Endothelial cell of umbilical vein (primary cell): ENCODE measurements around the gene AMPH. TPM values are rescaled to one million over a fixed set of nuclear protein-coding genes. Genes with fewer than 3 reads are reported as not detected.

Experiments
- BruUV-seq: library from RNA; stranded (reverse); fragments of 400-500 nt; replicated peaks from 2 replicates; lab custom pipeline; 2021; lab: Mats Ljungman, UMichigan
- CTCF ChIA-PET: fragments of 300-600, 350-600 bp; sonication (Branson Sonifier 250); formaldehyde crosslinking; loops from one replicate; lab custom pipeline; 2021; ENCODE audit warnings: antibody characterized with exemption, inconsistent platforms; lab: Charles Lee
- POLR2A ChIA-PET: fragments of 300-600, 350-600 bp; sonication (Branson Sonifier 250); formaldehyde crosslinking; loops from one replicate; lab custom pipeline; 2021; ENCODE audit warnings: antibody characterized with exemption, inconsistent platforms; lab: Charles Lee
- DNase-seq: peaks from one replicate; pipeline ENCODE4 v3.0.0-alpha.2; 2011; ENCODE audit warnings: low read depth, low spot score
- FAIRE-seq: peaks from 2 replicates; lab custom pipeline; 2011; peaks lifted over from hg19 to GRCh38; lab: Jason Lieb, UNC
- H2AFZ ChIP-seq: 2 replicates; pipeline ENCODE4 v1.6.0; 2012; ENCODE audit warnings: low read depth, low read length, control low read depth, inconsistent platforms
- H3K27ac ChIP-seq: 2 replicates; pipeline ENCODE4 v1.5.1; 2011; ENCODE audit warnings: low read depth, mild to moderate bottlenecking, control low read depth, low read length, moderate library complexity; ENCODE audit not compliant: insufficient read depth
- H3K27me3 ChIP-seq, 2 experiments: 2 replicates each; pipeline versions ENCODE4 v1.6.0 to v1.6.1; 2011; ENCODE audit warnings: low read length in 2 of 2, mixed read lengths in 1 of 2; ENCODE audit not compliant: control insufficient read depth in 2 of 2, insufficient read depth in 2 of 2
- H3K36me3 ChIP-seq, 2 experiments: 2 replicates in 1 of 2; 3 replicates in 1 of 2; pipeline ENCODE4 v1.5.1; 2011; ENCODE audit warnings: low read length in 2 of 2, mild to moderate bottlenecking in 1 of 2, moderate library complexity in 1 of 2; ENCODE audit not compliant: control insufficient read depth in 2 of 2, insufficient read depth in 2 of 2; ENCODE audit errors: extremely low read depth in 1 of 2
- H3K4me1 ChIP-seq: 3 replicates; pipeline ENCODE4 v1.5.1; 2011; ENCODE audit warnings: mild to moderate bottlenecking, low read length; ENCODE audit not compliant: control insufficient read depth, insufficient read depth; ENCODE audit errors: extremely low read depth
- H3K4me2 ChIP-seq: 2 replicates; pipeline ENCODE4 v1.6.1; 2011; ENCODE audit warnings: low read length, control low read depth, mixed read lengths; ENCODE audit not compliant: insufficient read depth
- H3K4me3 ChIP-seq, 3 experiments: fragments of 200-600 bp in 1 of 3; sonication (generic), shearing (Covaris generic) in 1 of 3; replicated peaks in 1 of 3; 2 replicates each; pipeline ENCODE4 v1.5.1; 2011 to 2016; ENCODE audit warnings: control low read depth in 3 of 3, low read length in 3 of 3, mild to moderate bottlenecking in 2 of 3, inconsistent platforms in 1 of 3, low read depth in 1 of 3, moderate library complexity in 1 of 3; ENCODE audit not compliant: insufficient read depth in 1 of 3
- H3K79me2 ChIP-seq: 2 replicates; pipeline ENCODE4 v1.6.0; 2012; ENCODE audit warnings: low read length, inconsistent platforms; ENCODE audit not compliant: control insufficient read depth, insufficient read depth
- H3K9ac ChIP-seq: replicated peaks from 2 replicates; pipeline ENCODE3; 2011; ENCODE audit warnings: low read length, control low read depth; ENCODE audit not compliant: insufficient read depth; ENCODE audit errors: extremely low read depth
- H3K9me1 ChIP-seq: replicated peaks from 3 replicates; pipeline ENCODE4 v1.6.0; 2011; ENCODE audit warnings: mild to moderate bottlenecking, low read length; ENCODE audit not compliant: control insufficient read depth, insufficient read depth; ENCODE audit errors: extremely low read depth
- H3K9me3 ChIP-seq: replicated peaks from 2 replicates; pipeline ENCODE4 v1.5.1; 2012; ENCODE audit warnings: low read length, inconsistent platforms; ENCODE audit not compliant: control insufficient read depth, insufficient read depth
- H4K20me1 ChIP-seq: replicated peaks from 2 replicates; pipeline ENCODE3; 2011; ENCODE audit warnings: mild to moderate bottlenecking, low read length; ENCODE audit not compliant: control insufficient read depth, insufficient read depth; ENCODE audit errors: extremely low read depth
- EZH2 ChIP-seq: IDR thresholded peaks from 2 replicates; pipeline ENCODE4 v1.6.1; 2012; ENCODE audit warnings: borderline replicate concordance, low read depth, mild to moderate bottlenecking, moderate library complexity, low read length, inconsistent platforms; ENCODE audit not compliant: severe bottlenecking
- FOS ChIP-seq: IDR thresholded peaks from 2 replicates; pipeline ENCODE4 v1.6.1; 2011; ENCODE audit warnings: mild to moderate bottlenecking, low read length, moderate library complexity, borderline replicate concordance; ENCODE audit not compliant: insufficient read depth
- GATA2 ChIP-seq: IDR thresholded peaks from 2 replicates; pipeline ENCODE4 v1.7.0; 2011; ENCODE audit warnings: low read depth, mild to moderate bottlenecking, moderate library complexity, mixed read lengths, low read length; ENCODE audit not compliant: insufficient read length, insufficient read depth
- JUN ChIP-seq: IDR thresholded peaks from 2 replicates; pipeline ENCODE4 v1.6.1; 2011; ENCODE audit warnings: borderline replicate concordance, low read depth; ENCODE audit not compliant: insufficient read length, insufficient read depth
- MYC ChIP-seq: IDR thresholded peaks from one replicate; pipeline ENCODE4 v1.6.1; 2011; ENCODE audit warnings: mild to moderate bottlenecking, low read depth, low read length
- POLR2AphosphoS5 ChIP-seq: IDR thresholded peaks from 2 replicates; pipeline ENCODE4 v1.6.1; 2012; ENCODE audit warnings: low read depth, mild to moderate bottlenecking, control low read depth, low read length, moderate library complexity; ENCODE audit not compliant: insufficient read depth
- dilution Hi-C: fragments of 300-500 bp; cut with MboI; formaldehyde crosslinking; loops from one replicate; pipeline ENCODE4 v1.15.0; 2019; ENCODE audit warnings: low sequenced_read_pairs; ENCODE audit not compliant: extremely low pct_ligation_motif_present
- intact Hi-C: fragments of 100-400 bp; cut with micrococcal nuclease; formaldehyde crosslinking; loops from one replicate; pipeline ENCODE4 v1.10.0; 2022
- polyA plus RNA-seq, 4 experiments: library from polyadenylated mRNA; depleted of rRNA in 3 of 4; stranded (reverse) in 3 of 4; unstranded in 1 of 4; fragments of >200 nt; gene quantifications; 2 replicates each; pipeline versions ENCODE4 v1.2.1 to v1.2.3, GENCODE V29; 2011 to 2012; ENCODE audit warnings: missing spikeins in 1 of 4
- total RNA-seq: library from RNA; stranded (reverse); gene quantifications from 2 replicates; pipeline ENCODE4 v1.2.3, GENCODE V29; 2021
- TF ChIP-seq, protein P1 (sequence below): IDR thresholded peaks from 2 replicates; pipeline ENCODE4 v1.6.1; 2011; ENCODE audit not compliant: insufficient read depth, insufficient read length
- TF ChIP-seq, protein P2 (sequence below), 2 donors: IDR thresholded peaks; 1 replicate in 1 of 2; 2 replicates in 1 of 2; pipeline ENCODE4 v1.5.1; 2011; ENCODE audit warnings: low read length in 2 of 2, mild to moderate bottlenecking in 2 of 2, moderate library complexity in 2 of 2, control low read depth in 1 of 2, inconsistent platforms in 1 of 2, low read depth in 1 of 2; ENCODE audit not compliant: insufficient read depth in 1 of 2; ENCODE audit errors: extremely low read depth in 1 of 2

The AMPH gene
- total and polyA plus RNA-seq, 2 donors (not counting 3 experiments of a cell fraction or from before 2014, with no cell fraction given), result 5.2 to 9.2 TPM

- Histone ChIP-seq H3K36me3 (no peaks in the 10 kb centered on the region), H3K4me1 (no peaks in the 10 kb centered on the region), H3K79me2 (no peaks in the 10 kb centered on the region), H3K4me3 (no peak overlapping the region), H4K20me1 (no peaks in the 10 kb centered on the region), H3K27ac (no peak overlapping the region), H3K9me1 (no peaks in the 10 kb centered on the region), H3K4me2 (no peak overlapping the region), H3K27me3 (no peaks in the 10 kb centered on the region), H3K9me3 (no peaks in the 10 kb centered on the region), H2AFZ (no peak overlapping the region), H3K9ac (no peak overlapping the region)
- DNase-seq (no peak), FAIRE-seq (no peak)
- CTCF ChIA-PET, result no interaction called here
- dilution Hi-C loops, result no loop called here
- POLR2A ChIA-PET, result no interaction called here
- intact Hi-C loops, result no loop called here
- TF ChIP-seq, protein P1, sequence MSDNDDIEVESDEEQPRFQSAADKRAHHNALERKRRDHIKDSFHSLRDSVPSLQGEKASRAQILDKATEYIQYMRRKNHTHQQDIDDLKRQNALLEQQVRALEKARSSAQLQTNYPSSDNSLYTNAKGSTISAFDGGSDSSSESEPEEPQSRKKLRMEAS, result no peak
- TF ChIP-seq POLR2AphosphoS5, result no peak
- TF ChIP-seq JUN, result no peak
- no peak for TF ChIP-seq MYC
- TF ChIP-seq FOS, result no peak
- TF ChIP-seq, protein P2, sequence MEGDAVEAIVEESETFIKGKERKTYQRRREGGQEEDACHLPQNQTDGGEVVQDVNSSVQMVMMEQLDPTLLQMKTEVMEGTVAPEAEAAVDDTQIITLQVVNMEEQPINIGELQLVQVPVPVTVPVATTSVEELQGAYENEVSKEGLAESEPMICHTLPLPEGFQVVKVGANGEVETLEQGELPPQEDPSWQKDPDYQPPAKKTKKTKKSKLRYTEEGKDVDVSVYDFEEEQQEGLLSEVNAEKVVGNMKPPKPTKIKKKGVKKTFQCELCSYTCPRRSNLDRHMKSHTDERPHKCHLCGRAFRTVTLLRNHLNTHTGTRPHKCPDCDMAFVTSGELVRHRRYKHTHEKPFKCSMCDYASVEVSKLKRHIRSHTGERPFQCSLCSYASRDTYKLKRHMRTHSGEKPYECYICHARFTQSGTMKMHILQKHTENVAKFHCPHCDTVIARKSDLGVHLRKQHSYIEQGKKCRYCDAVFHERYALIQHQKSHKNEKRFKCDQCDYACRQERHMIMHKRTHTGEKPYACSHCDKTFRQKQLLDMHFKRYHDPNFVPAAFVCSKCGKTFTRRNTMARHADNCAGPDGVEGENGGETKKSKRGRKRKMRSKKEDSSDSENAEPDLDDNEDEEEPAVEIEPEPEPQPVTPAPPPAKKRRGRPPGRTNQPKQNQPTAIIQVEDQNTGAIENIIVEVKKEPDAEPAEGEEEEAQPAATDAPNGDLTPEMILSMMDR (IDR thresholded peaks at IDR 0.05; ENCODE audit: extremely low read depth in 1 of 2, insufficient read depth in 1 of 2, low read depth in 1 of 2, low read length in 2 of 2), result no peak
- no peak for TF ChIP-seq GATA2
- no peak for TF ChIP-seq EZH2
- no TSS peak for BruUV-seq
Measured at GRCh38 chr7:38585572-38586354, 45.4 kb downstream of the AMPH start.
